GM23248 (cell line): ENCODE measurements around the gene HABP2. TPM values are rescaled to one million over a fixed set of nuclear protein-coding genes. Genes with fewer than 3 reads are reported as not detected.

Source experiments
- DNase-seq: peaks from one replicate; pipeline ENCODE4 v3.0.0-alpha.2; 2015
- H2AFZ ChIP-seq: fragments of 200-600 bp; sonication (generic); 2 replicates; pipeline ENCODE4 v1.6.1; 2016; ENCODE audit warnings: antibody characterized with exemption
- H3F3A ChIP-seq: fragments of 200-600 bp; sonication (generic); 2 replicates; pipeline ENCODE4 v1.6.1; 2016; ENCODE audit warnings: mild to moderate bottlenecking, antibody characterized with exemption, mixed run types; ENCODE audit not compliant: insufficient read depth
- H3K27ac ChIP-seq: fragments of 200-600 bp; sonication (generic); 2 replicates; pipeline ENCODE4 v1.5.1; 2016; ENCODE audit warnings: mild to moderate bottlenecking
- H3K27me3 ChIP-seq: fragments of 200-600 bp; sonication (generic); replicated peaks from 2 replicates; pipeline ENCODE4 v1.6.1; 2016; ENCODE audit warnings: mild to moderate bottlenecking; ENCODE audit not compliant: insufficient read depth
- H3K36me3 ChIP-seq: fragments of 200-600 bp; sonication (generic); 2 replicates; pipeline ENCODE4 v1.6.1; 2016; ENCODE audit warnings: low read depth, mild to moderate bottlenecking
- H3K4me1 ChIP-seq: fragments of 200-600 bp; sonication (generic); 2 replicates; pipeline ENCODE4 v1.6.1; 2016; ENCODE audit warnings: mild to moderate bottlenecking; ENCODE audit not compliant: insufficient read depth
- H3K4me2 ChIP-seq: fragments of 200-600 bp; sonication (generic); one replicate; pipeline ENCODE4 v1.6.1; 2016; ENCODE audit warnings: mild to moderate bottlenecking; ENCODE audit not compliant: unreplicated experiment
- H3K4me3 ChIP-seq: fragments of 200-600 bp; sonication (generic); 2 replicates; pipeline ENCODE4 v1.5.1; 2016; ENCODE audit warnings: mild to moderate bottlenecking
- H3K79me2 ChIP-seq: fragments of 200-600 bp; sonication (generic); 2 replicates; pipeline ENCODE4 v1.6.1; 2016; ENCODE audit warnings: mild to moderate bottlenecking; ENCODE audit not compliant: insufficient read depth
- H3K9ac ChIP-seq: fragments of 200-600 bp; sonication (generic); 2 replicates; pipeline ENCODE4 v1.6.1; 2016; ENCODE audit warnings: mild to moderate bottlenecking
- H3K9me2 ChIP-seq: fragments of 200-600 bp; sonication (generic); 2 replicates; pipeline ENCODE4 v1.6.1; 2016; ENCODE audit warnings: mixed run types, mild to moderate bottlenecking, moderate library complexity; ENCODE audit not compliant: insufficient read depth
- H3K9me3 ChIP-seq: fragments of 200-600 bp; sonication (generic); one replicate; pipeline ENCODE4 v1.6.1; 2017; ENCODE audit warnings: low read depth
- H4K20me1 ChIP-seq: fragments of 200-600 bp; sonication (generic); 2 replicates; pipeline ENCODE4 v1.6.0; 2016; ENCODE audit not compliant: insufficient read depth
- EZH2 ChIP-seq: fragments of 200-600 bp; sonication (generic); IDR thresholded peaks from 2 replicates; pipeline ENCODE4 v1.6.1; 2018; ENCODE audit warnings: antibody characterized with exemption, mild to moderate bottlenecking; ENCODE audit not compliant: insufficient read depth, poor library complexity, severe bottlenecking
- EZH2phosphoT487 ChIP-seq: fragments of 200-600 bp; sonication (generic); IDR thresholded peaks from 2 replicates; pipeline ENCODE4 v1.6.1; 2018; ENCODE audit warnings: antibody characterized with exemption, moderate library complexity, mild to moderate bottlenecking, low read depth; ENCODE audit not compliant: insufficient read depth
- whole genome bisulfite sequencing, 2 experiments: methylation state at CpG; one replicate each; pipeline ENCODE4 v1.1.6; 2015 to 2017; ENCODE audit warnings: low lambda C conversion rate in 2 of 2, low coverage in 1 of 2; ENCODE audit errors: missing lambda C conversion rate in 2 of 2; 5-methylcytosine and 5-hydroxymethylcytosine counted together
- in situ Hi-C: fragments of 300-500 bp; cut with MboI; formaldehyde crosslinking; loops from 2 replicates; pipeline ENCODE4 v1.15.0; 2020
- polyA plus RNA-seq: library from polyadenylated mRNA; unstranded; fragments of >200 nt; fragmentation: Nextera tagmentation; extraction: Ambion mirVana; gene quantifications from 2 replicates; pipeline ENCODE4 v1.2.1, GENCODE V29; 2016
- total RNA-seq: library from RNA; depleted of rRNA; stranded (reverse); fragments of >200 nt; shearing (Covaris generic); gene quantifications from 2 replicates; pipeline ENCODE4 v1.2.3, GENCODE V29; 2014

The HABP2 gene
- total and polyA plus RNA-seq, 2 experiments from 2014 or later, result not detected

GRCh38 chr10:113515161-113515560 lies 37.7 kb upstream of the HABP2 start:
- Histone ChIP-seq H3K9ac (no peak overlapping the region), H3K4me1 (peaks cover 12% of the 10 kb centered on the region)
- 62 to 63% methylated on average over 6 of the region's 6 CpGs for WGBS, 2 experiments

GRCh38 chr10:113515601-113516000 lies 37.3 kb upstream of the HABP2 start:
- Histone ChIP-seq H3K9me2 (no peaks in the 10 kb centered on the region), H3K4me1 (peaks cover 17% of the 10 kb centered on the region), H3K9me3 (no peaks in the 10 kb centered on the region), H3K4me2 (no peak overlapping the region), H2AFZ (peak overlapping the region; percentile 49), H4K20me1 (no peaks in the 10 kb centered on the region), H3K4me3 (no peak overlapping the region; the same call in 1 of the 2 replicates), H3K36me3 (no peaks in the 10 kb centered on the region), H3K27me3 (0 out of 2 replicates have a peak, but pooled peaks cover 2% of the 10 kb centered on the region), H3F3A (0 out of 2 replicates have a peak, but pooled peaks cover 2% of the 10 kb centered on the region), H3K9ac (no peak overlapping the region), H3K79me2 (no peaks in the 10 kb centered on the region), H3K27ac (no peak overlapping the region)
- DNase-seq, result peak; percentile 27
- in situ Hi-C loops, result loop anchor here (10.0 kb wide), 1 partner anchor 121 kb away; no protein-coding TSS in a partner anchor
- 10 to 13% methylated on average over 5 of the region's 5 CpGs for WGBS, 2 experiments
- no peak for TF ChIP-seq EZH2phosphoT487
- no peak for TF ChIP-seq EZH2

More at GRCh38 chr10:113515161-113515560, 37.7 kb upstream of the HABP2 start:
- no peaks in the 10 kb centered on the region for H3F3A ChIP-seq
- no peaks in the 10 kb centered on the region for H3K9me3 ChIP-seq
- H3K4me3 ChIP-seq, result no peak overlapping the region; the same call in 1 of the 2 replicates
- no peak overlapping the region for H3K4me2 ChIP-seq
- H3K27me3 ChIP-seq, result 0 out of 2 replicates have a peak, but pooled peaks cover 7% of the 10 kb centered on the region
- in situ Hi-C loops, result loop anchor here (10.0 kb wide), 1 partner anchor 120 kb away; no protein-coding TSS in a partner anchor
- no peaks in the 10 kb centered on the region for H3K79me2 ChIP-seq
- no peaks in the 10 kb centered on the region for H3K36me3 ChIP-seq
- no peaks in the 10 kb centered on the region for H4K20me1 ChIP-seq
- TF ChIP-seq EZH2phosphoT487 (no peak), EZH2 (no peak)
- no peak for DNase-seq
- H3K27ac ChIP-seq, result no peak overlapping the region
- H3K9me2 ChIP-seq, result no peaks in the 10 kb centered on the region
- peak overlapping the region; percentile 49 for H2AFZ ChIP-seq

GRCh38 chr10:113516061-113516460 lies 36.8 kb upstream of the HABP2 start:
- WGBS, 2 experiments, result 73 to 77% methylated on average over 3 of the region's 3 CpGs
- no peak overlapping the region for H3K4me3 ChIP-seq
- no peaks in the 10 kb centered on the region for H3K27me3 ChIP-seq
- no peaks in the 10 kb centered on the region for H3K9me3 ChIP-seq
- in situ Hi-C loops, result loop anchor here (10.0 kb wide), 1 partner anchor 121 kb away; no protein-coding TSS in a partner anchor
- 0 out of 2 replicates have a peak, but pooled peaks cover 6% of the 10 kb centered on the region for H3F3A ChIP-seq
- H3K79me2 ChIP-seq, result no peaks in the 10 kb centered on the region
- no peaks in the 10 kb centered on the region for H3K9me2 ChIP-seq
- no peaks in the 10 kb centered on the region for H4K20me1 ChIP-seq
- H3K4me1 ChIP-seq, result peaks cover 21% of the 10 kb centered on the region
- DNase-seq, result no peak
- no peak overlapping the region for H3K4me2 ChIP-seq
- H3K27ac ChIP-seq, result no peak overlapping the region
- H3K9ac ChIP-seq, result no peak overlapping the region
- H2AFZ ChIP-seq, result 0 out of 2 replicates have a peak overlapping the region, but pooled peaks have one; percentile 49
- H3K36me3 ChIP-seq, result no peaks in the 10 kb centered on the region
- TF ChIP-seq EZH2 (no peak), EZH2phosphoT487 (no peak)

GRCh38 chr10:113517165-113517900 lies 35.5 kb upstream of the HABP2 start:
- 78 to 88% methylated on average over 9 to 10 of the region's 10 CpGs for WGBS, 2 experiments
- Histone ChIP-seq H3K27ac (no peak overlapping the region), H3K9ac (no peak overlapping the region), H3K27me3 (no peaks in the 10 kb centered on the region), H3K36me3 (no peaks in the 10 kb centered on the region), H4K20me1 (no peaks in the 10 kb centered on the region), H3F3A (0 out of 2 replicates have a peak, but pooled peaks cover 6% of the 10 kb centered on the region), H3K9me2 (no peaks in the 10 kb centered on the region), H3K79me2 (no peaks in the 10 kb centered on the region), H3K4me3 (no peak overlapping the region), H3K4me1 (peaks cover 21% of the 10 kb centered on the region), H3K4me2 (no peak overlapping the region), H2AFZ (no peak overlapping the region), H3K9me3 (no peaks in the 10 kb centered on the region)
- in situ Hi-C loops, result loop anchor here (10.0 kb wide), 1 partner anchor 123 kb away; no protein-coding TSS in a partner anchor
- TF ChIP-seq EZH2phosphoT487 (no peak), EZH2 (no peak)
- DNase-seq, result no peak
